HG03039 (cell line): Measurements from ENCODE around the gene CCDC17.
"Not testable (repeated sequence)": the region's sequence is repeated elsewhere in the genome, so short reads cannot be mapped to it uniquely, and the experiment has no call there.

ENCODE experiments used
- ATAC-seq: cut with Tn5 transposase; IDR thresholded peaks from one replicate; pipeline ENCODE4 v1.9.1; 2021; ENCODE audit warnings: mild to moderate bottlenecking, moderate library complexity; ENCODE audit not compliant: unreplicated experiment

CCDC17 gene

GRCh38 chr1:45622524-45623394 lies 1.1 kb downstream of the CCDC17 start:
- no peak for ATAC-seq

GRCh38 chr1:45621895-45622523 lies 1.8 kb downstream of the CCDC17 start:
- no peak for ATAC-seq

GRCh38 chr1:45621501-45621836 lies 2.4 kb downstream of the CCDC17 start:
- ATAC-seq: no peak

- no peak for ATAC-seq
Observed at GRCh38 chr1:45620588-45621500, 3.0 kb downstream of the CCDC17 start.

- ATAC-seq: no peak
Observed at GRCh38 chr1:45619149-45619921, 4.5 kb downstream of the CCDC17 start.

GRCh38 chr1:45617618-45618017 lies 6.2 kb downstream of the CCDC17 start:
- ATAC-seq: no peak

- ATAC-seq: no peak
Observed at GRCh38 chr1:45615885-45616284, 8.0 kb downstream of the CCDC17 start.

GRCh38 chr1:45612941-45613579 lies 10.8 kb downstream of the CCDC17 start:
- no peak for ATAC-seq

GRCh38 chr1:45610589-45611226 lies 13.1 kb downstream of the CCDC17 start:
- no peak for ATAC-seq

- ATAC-seq: no peak
Observed at GRCh38 chr1:45608175-45609156, 15.4 kb downstream of the CCDC17 start.

- ATAC-seq: no peak
Observed at GRCh38 chr1:45607404-45608074, 16.3 kb downstream of the CCDC17 start.

GRCh38 chr1:45604239-45604638 lies 19.6 kb downstream of the CCDC17 start:
- no peak for ATAC-seq

GRCh38 chr1:45596765-45597164 lies 27.1 kb downstream of the CCDC17 start:
- ATAC-seq: not testable (repeated sequence)

GRCh38 chr1:45594412-45594811 lies 29.4 kb downstream of the CCDC17 start:
- no peak for ATAC-seq

- no peak for ATAC-seq
Observed at GRCh38 chr1:45589861-45590260, 34.0 kb downstream of the CCDC17 start.

GRCh38 chr1:45586769-45587168 lies 37.1 kb downstream of the CCDC17 start:
- no peak for ATAC-seq

- ATAC-seq: no peak
Observed at GRCh38 chr1:45585496-45586075, 38.3 kb downstream of the CCDC17 start.

GRCh38 chr1:45585110-45585426 lies 38.8 kb downstream of the CCDC17 start:
- no peak for ATAC-seq
